GM12892 (cell line): ENCODE data around the gene GJB3. TPM values are rescaled to one million over a fixed set of nuclear protein-coding genes. Genes with fewer than 3 reads are reported as not detected.
"Not testable (repeated sequence)": the region's sequence is repeated elsewhere in the genome, so short reads cannot be mapped to it uniquely, and the experiment has no call there.

Source experiments
- DNase-seq: peaks from one replicate; pipeline ENCODE4 v3.0.0; 2011; ENCODE audit not compliant: insufficient read length
- FAIRE-seq: peaks from 2 replicates; lab custom pipeline; 2011; peaks lifted over from hg19 to GRCh38; lab: Jason Lieb, UNC
- POLR2A ChIP-seq: IDR thresholded peaks from 2 replicates; pipeline ENCODE4 v1.6.1; 2011; ENCODE audit warnings: low read depth, low read length, control low read depth
- POLR2AphosphoS5 ChIP-seq: IDR thresholded peaks from 2 replicates; pipeline ENCODE4 v1.6.1; 2011; ENCODE audit warnings: low read depth, low read length, control low read depth
- TAF1 ChIP-seq: IDR thresholded peaks from 2 replicates; pipeline ENCODE4 v1.6.1; 2011; ENCODE audit warnings: low read depth, mild to moderate bottlenecking, control low read depth, low read length, borderline replicate concordance
- polyA plus RNA-seq: library from polyadenylated mRNA; unstranded; fragments of >200 nt; gene quantifications from one replicate; pipeline ENCODE4 v1.2.1, GENCODE V29; 2012; ENCODE audit warnings: missing spikeins, inconsistent platforms; ENCODE audit not compliant: missing spikeins

GJB3 gene
- polyA plus RNA-seq = not detected

DNA sequence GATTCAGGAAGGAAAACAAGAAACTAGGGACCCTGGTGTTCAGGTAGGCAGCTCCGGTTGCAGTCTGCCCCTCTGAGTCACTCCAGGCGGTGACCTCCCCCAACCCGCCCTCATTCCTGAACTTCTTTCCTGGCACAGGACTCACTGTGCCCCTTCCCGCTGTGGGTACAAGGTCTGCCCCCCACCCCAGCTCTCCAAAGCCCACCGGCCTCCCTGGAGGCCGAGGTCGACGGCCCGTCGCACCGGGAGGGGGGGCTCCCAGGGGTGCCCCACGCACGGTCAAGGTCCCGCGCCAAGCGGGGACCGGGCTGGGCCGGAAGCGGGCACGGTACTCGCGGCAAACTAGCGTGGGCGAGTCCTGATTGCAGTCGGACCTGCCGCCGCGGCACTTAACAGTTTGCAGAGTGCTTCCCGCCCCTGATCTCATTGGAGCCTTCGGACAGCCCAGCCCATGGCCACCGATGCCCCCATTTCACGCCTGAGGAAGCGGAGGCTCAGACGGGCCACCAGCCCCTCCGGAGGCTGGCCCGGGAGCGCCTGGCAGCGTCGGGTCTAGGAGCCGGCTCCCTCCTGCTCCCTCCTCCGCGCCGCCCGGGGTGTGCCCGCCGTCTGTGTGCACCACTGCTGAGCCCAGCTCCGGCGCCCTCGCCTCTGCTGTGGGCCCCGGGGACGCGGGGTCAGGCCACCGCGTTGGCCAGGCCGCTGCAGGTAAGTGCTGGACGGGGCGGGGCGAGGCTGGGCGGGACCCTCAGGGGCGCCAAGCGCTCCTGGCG is at the start of gene GJB3:
Gene GJB3 (plus strand): TSS at position 144 of the 773 bp plus-strand sequence. CDS start 3,549 bp downstream, outside the sequence.
- TF ChIP-seq POLR2A = no peak
- no peak for TF ChIP-seq POLR2AphosphoS5
- no peak for TF ChIP-seq TAF1
- no peak for DNase-seq
- FAIRE-seq = no peak

DNA sequence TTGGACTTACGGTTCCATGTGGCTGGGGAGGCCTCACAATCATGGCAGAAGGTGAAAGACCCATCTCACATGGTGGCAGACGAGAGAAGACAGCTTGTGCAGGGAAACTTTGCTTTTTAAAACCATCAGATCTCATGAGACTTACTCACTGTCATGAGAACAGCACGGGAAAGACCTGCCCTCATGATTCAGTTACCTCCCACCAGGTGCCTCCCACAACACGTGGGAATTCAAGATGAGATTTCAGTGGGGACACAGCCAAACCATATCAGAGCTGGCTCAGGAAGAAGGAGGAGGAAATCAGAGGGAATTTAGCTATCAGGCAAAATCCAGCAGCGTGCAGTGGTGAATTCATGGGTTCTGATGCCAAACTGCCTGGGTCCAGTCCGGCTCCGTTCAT is 48.2 kb upstream of the GJB3 start:
- not testable (repeated sequence) for FAIRE-seq, DNase-seq

DNA sequence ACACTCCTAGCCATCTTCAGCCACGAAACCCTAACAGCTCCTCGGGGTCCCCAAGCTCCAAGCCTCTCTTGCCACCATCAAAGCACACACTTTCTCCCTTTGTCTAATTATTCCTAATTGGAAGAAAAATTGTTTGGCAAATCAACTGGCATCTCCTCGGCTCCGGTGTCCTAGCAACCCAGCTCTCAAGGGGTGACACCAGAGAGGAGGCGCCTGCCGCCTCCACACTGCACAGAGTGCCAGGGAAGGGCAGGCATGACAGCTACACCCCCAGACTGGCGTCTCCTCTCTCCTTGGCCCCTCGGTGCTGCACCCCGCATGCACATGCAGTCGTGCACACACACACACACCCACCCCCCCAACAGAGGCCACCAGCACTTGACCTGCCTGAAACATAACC is 44.3 kb upstream of the GJB3 start:
- FAIRE-seq = no peak
- TF ChIP-seq POLR2A (no peak), TAF1 (no peak), POLR2AphosphoS5 (no peak)
- no peak for DNase-seq

DNA sequence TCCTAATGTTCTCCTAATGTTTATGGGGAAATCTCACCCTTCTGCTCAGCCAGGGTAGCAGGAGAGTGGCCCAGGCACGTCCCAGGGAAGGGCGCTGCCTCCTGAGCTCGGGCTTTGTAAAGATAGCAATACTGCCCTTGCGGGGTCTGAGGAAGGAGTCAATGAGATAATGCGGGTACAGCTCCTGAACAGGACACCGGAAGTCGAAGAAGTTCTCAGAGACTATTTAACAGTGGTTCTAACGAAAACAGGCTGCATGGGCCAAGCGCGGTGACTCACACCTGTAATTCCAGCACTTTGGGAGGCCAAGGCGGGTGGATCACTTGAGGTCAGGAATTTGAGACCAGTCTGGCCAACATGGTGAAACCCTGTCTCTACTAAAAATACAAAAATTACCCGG is 43.8 kb upstream of the GJB3 start:
- not testable (repeated sequence) for FAIRE-seq, DNase-seq

DNA sequence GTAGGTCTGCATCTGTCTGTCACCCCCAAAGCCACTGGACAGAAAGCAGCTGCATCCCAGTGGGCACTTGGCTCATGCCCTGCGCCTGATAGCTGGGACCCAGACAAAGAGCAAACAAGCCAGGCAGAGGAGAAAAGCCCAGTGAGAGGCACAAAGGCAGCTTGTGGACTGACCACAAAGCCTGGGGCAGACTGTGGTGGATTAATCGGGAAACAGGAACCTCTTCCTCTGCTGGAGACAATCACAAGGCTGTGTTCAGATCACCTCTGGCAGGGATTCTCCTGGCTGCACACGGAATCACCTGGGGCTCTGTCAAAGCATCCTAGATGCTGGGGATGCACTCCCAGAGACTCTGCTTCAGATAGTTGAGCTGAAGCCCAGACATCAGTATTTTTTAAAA is 41.4 kb upstream of the GJB3 start:
- FAIRE-seq = no peak
- no peak for TF ChIP-seq POLR2AphosphoS5
- no peak for TF ChIP-seq TAF1
- no peak for TF ChIP-seq POLR2A
- DNase-seq = no peak

DNA sequence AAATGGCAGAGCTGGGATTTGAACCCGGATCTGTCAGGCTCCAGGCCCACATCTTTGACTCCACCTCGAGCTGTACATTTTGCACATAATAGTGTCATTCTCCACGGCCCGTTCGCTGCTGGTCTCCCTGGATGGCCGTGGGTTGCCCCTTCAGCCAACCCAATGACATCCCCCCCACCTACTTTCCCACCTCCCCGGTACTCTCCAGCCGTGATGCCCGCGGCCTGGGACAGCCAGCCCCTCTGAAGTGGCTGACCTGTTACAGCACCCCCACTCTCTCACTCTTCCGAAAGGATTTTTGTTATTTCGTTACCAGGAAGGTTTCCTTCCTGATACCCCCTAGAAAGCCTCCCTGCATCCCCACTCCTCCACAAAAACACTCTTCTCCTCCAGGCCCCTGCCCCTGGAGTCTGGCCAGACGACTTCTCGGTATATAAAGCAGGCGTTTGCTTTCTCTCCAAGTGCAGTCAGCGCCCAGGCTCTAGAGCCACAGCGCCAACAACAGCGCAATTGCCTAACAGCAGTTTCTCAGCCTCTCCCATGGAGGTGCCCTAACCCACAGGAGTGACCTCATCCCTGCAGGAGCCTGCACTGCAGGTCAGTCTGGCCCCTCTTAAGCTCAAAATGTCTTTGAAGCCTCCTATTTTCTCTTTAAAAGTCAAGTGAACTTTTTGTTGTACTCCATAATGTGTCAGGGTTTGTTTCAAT is 40.7 kb upstream of the GJB3 start:
- FAIRE-seq (no peak), DNase-seq (no peak)
- TF ChIP-seq POLR2A (no peak), POLR2AphosphoS5 (no peak), TAF1 (no peak)

DNA sequence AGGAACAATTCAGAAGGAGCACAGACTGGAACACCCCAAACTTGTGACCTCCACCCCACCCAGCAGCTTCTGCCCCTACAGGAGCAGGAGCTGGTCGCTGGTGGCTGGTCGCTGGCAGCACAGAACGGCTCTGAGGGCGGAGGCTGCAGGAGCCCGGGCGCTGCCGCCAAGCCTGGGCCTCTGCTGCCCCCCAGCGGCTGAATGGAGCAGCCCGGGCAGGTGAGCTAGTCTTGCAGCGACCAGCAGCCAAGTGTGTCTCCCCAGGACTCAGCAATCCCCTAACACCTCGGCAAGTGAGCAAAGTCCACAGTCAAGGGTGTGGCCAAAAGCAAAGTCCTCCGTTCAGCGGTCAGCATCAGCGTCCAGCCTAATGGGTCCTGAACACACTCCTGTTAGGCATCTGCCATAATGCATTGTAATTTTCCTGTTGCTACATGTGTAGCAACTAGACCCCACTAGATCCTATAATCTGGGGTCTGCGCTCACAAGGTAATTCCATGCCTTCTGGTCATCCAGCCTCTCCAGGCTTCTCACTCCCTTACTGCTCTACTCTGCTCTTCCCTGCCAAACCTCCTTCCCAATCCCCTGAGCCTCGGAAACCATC is 38.2 kb upstream of the GJB3 start:
- peak; percentile 87 for FAIRE-seq
- peak; percentile 90 for DNase-seq
- TF ChIP-seq POLR2A (no peak), TAF1 (no peak), POLR2AphosphoS5 (no peak)

DNA sequence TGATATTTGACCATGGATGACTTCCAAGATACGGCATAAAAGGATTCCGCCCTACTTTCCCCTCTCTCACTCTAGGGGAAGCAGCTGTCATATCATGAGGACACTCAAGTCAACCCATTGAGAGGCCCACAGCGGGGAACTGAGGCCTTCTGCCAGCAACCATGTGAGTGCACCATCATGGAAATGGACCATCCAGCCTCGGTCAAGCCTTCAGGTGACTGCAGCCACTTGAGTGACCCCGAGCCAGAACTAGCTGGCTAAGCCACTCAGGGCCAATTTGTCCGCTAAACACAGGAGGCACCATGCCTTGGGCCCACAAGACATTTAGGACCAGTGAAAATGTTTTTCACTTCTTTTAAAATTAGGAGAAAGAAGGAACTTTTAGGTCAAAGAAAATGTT is 37.2 kb upstream of the GJB3 start:
- no peak for DNase-seq
- no peak for FAIRE-seq
- TF ChIP-seq POLR2AphosphoS5 (no peak), POLR2A (no peak), TAF1 (no peak)

DNA sequence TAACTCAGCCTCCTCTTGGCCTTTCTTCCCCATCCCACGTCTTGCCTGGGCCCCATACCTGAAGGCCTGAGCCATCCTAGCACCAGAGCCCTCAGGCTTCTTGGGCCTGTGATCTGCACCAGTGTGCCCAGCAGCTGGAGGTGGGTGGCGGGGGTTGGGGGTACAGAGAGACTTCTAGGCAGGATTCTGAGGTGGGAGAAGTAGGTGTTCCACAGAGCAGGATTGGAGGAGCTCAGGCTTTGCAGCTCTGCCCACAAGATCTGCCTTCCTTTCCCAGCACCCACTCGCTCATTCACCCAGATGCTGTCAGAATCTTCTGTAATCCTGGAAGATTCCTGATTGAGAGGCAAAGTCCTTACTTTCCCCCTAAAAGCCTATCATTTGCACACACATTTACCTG is 36.2 kb upstream of the GJB3 start:
- DNase-seq (no peak), FAIRE-seq (no peak)
- TF ChIP-seq TAF1 (no peak), POLR2AphosphoS5 (no peak), POLR2A (no peak)

DNA sequence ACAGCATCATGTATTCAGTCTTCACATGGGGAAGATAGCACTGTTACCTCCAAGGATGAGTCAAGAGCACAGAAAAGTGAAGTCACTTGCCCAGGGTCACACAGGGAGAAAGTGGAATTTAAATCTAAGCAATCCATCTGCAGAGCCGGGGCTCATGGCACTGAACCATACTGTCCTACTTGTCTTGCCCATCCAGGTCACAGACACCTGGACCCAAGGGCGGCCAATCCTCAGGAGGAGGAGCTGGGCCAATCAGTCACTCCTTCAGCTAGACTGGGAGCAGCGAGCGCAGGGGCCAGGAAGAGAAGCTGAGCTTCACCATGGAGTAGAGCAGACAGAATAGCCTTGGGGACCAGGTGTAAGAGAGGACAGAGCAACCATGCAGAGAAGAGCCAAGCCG is 35.3 kb upstream of the GJB3 start:
- FAIRE-seq = no peak
- TF ChIP-seq POLR2A = no peak
- TF ChIP-seq POLR2AphosphoS5 = no peak
- TF ChIP-seq TAF1 = no peak
- DNase-seq = no peak

DNA sequence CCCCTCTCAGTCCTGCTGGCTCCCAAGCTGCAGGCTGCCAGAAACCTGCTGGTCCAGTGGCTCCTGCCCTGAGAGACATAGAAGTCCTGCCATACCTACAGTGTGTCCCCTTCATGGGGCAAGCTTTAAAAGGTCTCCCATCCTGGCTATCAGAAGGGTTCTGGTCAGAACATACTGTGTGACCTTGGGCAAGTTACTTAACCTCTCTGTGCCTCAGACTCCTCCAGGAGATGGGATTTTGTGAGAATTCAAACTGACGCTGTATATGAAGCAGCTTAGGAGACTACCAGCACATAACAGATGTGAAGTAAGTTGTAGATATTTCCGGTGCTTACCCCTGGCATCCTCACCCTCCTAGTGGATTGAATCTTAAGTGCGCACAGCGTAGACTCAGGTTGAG is 34.9 kb upstream of the GJB3 start:
- DNase-seq (no peak), FAIRE-seq (no peak)
- TF ChIP-seq POLR2AphosphoS5 (no peak), TAF1 (no peak), POLR2A (no peak)
